Tibial nerve (tissue), 4 donors: ENCODE results near the gene PIGZ.

Experiments used
- EP300 ChIP-seq, 2 donors: sonication (generic); formaldehyde crosslinking; IDR thresholded peaks; one replicate each; pipeline ENCODE4 v1.6.1; 2017; ENCODE audit warnings: antibody characterized with exemption in 2 of 2, mild to moderate bottlenecking in 1 of 2
- TF ChIP-seq, protein P1 (sequence below), 5 experiments: fragments of 200-600 bp in 3 of 5; fragments of 450-650 bp in 2 of 5; sonication (generic) in 3 of 5; IDR thresholded peaks; one replicate each; pipeline ENCODE4 v1.5.1; 2016 to 2019; ENCODE audit warnings: antibody characterized with exemption in 5 of 5, mild to moderate bottlenecking in 3 of 5, moderate library complexity in 2 of 5

DNA sequence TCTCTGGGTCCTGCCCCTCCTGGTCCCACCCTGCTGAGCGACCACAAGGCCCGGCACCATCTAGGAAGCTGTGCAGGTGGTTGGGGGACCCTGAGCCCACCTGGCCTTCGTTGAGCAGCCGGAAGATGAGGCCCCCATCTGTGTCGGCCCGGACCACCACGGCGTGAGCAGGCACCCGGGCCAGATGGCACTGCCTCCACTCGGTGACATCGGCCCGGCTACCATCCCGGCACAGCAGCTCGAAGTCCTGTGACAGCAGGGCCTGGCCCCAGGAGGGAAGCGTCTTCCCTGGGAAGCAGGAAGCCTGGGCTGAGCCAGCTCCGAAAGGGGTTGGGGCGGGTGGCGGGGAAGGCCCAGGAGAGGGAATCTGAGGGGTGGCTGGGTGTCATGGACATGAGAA lies 48.4 kb upstream of the PIGZ start:
- TF ChIP-seq, protein P1, sequence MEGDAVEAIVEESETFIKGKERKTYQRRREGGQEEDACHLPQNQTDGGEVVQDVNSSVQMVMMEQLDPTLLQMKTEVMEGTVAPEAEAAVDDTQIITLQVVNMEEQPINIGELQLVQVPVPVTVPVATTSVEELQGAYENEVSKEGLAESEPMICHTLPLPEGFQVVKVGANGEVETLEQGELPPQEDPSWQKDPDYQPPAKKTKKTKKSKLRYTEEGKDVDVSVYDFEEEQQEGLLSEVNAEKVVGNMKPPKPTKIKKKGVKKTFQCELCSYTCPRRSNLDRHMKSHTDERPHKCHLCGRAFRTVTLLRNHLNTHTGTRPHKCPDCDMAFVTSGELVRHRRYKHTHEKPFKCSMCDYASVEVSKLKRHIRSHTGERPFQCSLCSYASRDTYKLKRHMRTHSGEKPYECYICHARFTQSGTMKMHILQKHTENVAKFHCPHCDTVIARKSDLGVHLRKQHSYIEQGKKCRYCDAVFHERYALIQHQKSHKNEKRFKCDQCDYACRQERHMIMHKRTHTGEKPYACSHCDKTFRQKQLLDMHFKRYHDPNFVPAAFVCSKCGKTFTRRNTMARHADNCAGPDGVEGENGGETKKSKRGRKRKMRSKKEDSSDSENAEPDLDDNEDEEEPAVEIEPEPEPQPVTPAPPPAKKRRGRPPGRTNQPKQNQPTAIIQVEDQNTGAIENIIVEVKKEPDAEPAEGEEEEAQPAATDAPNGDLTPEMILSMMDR (IDR thresholded peaks at IDR 0.05): no peak
- no peak for TF ChIP-seq EP300 (IDR thresholded peaks at IDR 0.05)
